Measurements from ENCODE around the gene SLC28A2.
"Not testable (repeated sequence)": the region's sequence is repeated elsewhere in the genome, so short reads cannot be mapped to it uniquely, and the experiment has no call there.

SLC28A2 gene

DNA sequence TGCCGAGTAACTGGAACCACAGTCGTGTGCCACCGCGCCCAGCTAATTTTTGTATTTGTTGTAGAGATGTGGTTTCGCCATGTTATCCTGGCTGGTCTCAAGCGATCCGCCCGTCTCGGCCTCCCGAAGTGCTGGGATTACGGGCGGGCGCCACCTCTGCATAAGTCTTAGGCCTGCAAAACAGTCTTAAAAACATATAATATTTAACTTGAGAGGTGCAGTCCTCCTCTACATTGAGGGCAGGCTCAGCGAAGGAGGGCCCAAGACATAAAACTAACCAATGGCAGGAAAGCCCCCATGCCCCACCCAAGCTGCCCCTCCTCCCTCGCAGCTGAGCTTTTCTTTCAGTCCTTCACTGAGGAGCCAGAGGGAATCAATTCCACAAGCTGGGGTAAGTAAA, at the start of gene SLC28A2:
Gene SLC28A2 (plus strand): TSS at position 347 of the 400 bp plus-strand sequence. CDS start 982 bp downstream, outside the sequence.
- DNase-seq = no peak

DNA sequence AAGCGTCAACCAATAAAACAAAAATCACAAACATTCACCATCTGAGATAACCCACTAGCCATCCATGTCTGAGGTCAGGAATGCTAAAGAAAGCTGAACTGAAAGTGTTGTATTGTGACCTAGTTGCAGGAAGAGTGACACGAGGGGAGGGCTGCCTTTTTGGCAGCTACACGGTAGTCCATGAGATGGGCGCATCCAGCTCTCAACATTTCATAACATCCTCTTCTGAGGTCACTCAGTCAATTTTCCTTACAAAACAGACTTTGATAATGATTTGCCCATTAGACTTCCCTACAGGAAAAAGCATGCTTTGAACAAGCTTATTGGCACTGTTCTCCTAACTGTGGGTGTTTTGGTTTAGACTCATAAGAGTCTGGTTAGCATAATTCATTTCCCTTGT, 48.9 kb upstream of the SLC28A2 start:
- no peak for DNase-seq

DNA sequence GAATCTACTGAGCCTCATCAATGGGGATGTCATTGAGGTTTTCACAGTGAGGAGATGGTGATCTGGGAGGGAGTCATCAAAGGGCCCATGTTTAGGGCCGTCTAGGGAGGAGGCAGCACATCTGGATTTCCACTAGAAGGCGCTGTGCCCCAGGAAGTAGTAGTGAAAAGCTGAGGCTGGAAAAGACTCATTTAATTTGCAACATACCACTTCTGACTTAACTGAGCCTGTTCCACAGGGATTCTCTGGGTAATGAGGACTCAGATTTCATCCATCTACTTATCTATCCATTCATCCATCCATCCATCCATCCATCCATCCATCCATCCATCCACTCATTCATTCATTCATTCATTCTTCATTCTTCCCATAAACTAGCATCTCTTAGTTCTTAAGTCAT, 46.8 kb upstream of the SLC28A2 start:
- DNase-seq = no peak

GRCh38 chr15:45212493-45212892, 39.5 kb upstream of the SLC28A2 start:
- no peak for DNase-seq

DNA sequence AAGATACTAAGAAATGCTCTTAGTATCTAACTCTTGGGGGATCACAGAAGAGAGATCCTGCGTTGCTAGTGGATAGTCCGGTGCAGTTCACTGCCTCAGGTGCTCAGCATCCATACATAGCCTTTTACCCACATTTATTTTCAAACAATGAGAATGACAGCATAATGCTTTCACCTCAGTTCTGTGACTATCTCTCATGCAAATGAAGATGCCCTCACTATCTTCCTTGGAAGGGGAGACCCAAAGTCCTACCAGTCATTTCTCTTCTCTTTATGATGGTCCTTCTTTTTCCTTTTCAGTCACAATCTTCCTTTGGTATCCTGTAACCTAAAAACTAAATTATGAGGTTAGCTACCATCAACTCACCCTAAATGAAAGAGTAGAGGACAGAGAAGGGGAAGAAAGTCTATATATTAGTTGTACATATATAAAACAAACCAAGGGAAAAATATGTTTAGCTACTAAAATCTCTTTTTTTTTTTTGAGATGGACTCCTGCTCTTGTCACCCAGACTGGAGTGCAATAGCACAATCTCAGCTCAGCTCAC, 30.9 kb upstream of the SLC28A2 start:
- DNase-seq = no peak

- DNase-seq = no peak
These were observed 30.1 kb upstream of the SLC28A2 start for GRCh38 chr15:45221967-45222366.

DNA sequence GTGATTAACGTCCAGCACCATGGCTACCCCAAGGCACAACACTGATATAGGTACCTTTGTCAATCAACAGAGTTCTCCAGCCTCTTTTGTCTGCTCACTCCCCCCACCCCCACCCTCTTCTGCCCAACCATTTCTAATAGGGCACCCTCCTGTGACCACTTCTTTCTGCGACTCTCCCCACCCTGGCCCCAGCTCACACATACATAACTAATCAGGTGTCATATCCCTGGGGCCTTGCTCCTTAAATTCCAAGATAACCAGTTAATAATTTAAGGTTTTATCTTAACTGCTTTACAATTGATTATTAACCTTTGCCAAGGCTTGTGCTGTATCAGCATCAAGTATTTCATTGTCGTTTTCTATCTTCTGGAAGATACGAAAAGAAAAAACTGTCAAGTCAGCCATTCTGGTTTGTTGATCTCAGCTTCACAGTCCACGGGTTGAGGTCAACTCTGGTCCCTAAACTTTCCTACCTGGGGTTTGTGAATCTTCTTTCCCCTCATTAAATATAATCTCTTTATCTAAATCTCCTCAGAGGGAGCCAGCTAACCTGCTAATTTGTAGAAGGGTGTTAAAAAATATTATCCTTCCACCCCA, 27.3 kb upstream of the SLC28A2 start:
- DNase-seq = no peak

- no peak for DNase-seq
These were observed 26.3 kb upstream of the SLC28A2 start for GRCh38 chr15:45225506-45226273.

DNA sequence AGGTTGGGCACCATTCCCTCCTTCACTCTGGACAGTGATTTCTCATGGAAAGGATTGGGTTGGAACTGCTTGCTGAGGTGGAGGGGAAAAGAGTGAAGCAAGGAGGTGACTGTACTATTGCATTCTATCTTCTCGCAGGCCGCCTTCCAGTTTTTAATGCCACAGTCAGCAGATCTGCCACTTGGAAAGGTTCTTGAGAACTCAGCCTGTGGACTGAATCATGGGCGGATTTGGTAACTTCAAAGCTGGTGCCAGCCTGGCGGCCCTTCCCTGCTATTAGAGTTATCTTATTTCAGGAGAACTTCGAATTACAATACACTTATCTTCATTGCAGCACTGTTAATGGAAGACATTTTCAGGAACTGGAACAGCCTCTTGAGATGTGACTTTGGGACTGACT, 23.1 kb upstream of the SLC28A2 start:
- DNase-seq = no peak

DNA sequence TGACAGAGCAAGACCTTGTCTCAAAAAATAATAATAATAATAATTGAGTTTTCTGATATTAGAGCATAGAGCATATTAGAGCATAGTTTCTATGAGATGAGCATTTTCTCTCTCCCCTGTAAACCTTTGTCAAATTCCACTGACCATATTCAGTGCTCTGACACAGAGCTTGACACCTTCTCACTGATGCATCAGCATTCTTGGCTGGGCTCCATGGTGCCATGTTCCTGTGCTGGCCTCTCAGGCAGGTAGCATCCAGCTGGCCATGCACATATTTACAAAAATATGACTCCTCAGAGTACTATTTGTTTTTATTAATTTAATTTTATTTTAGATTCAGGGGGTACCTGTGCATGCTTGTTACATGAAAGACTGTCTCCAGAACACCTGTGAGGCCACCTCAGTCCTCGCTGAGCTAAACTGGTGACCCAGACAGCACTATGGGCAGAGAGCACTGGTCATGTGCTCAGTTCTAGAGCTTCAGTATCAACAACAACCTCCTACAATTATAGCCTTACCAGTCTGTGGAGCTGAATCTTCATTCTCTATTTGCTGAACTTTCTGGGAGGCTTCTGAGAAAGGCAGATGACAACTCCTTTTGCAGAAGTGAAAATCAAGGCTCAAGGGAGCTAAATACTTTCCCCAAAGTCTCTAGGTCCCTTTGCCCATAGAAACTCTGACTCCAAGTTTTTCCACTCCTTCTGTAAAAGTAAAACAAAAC, 21.6 kb upstream of the SLC28A2 start:
- DNase-seq = no peak

GRCh38 chr15:45231132-45231531, 20.9 kb upstream of the SLC28A2 start:
- DNase-seq = no peak

DNA sequence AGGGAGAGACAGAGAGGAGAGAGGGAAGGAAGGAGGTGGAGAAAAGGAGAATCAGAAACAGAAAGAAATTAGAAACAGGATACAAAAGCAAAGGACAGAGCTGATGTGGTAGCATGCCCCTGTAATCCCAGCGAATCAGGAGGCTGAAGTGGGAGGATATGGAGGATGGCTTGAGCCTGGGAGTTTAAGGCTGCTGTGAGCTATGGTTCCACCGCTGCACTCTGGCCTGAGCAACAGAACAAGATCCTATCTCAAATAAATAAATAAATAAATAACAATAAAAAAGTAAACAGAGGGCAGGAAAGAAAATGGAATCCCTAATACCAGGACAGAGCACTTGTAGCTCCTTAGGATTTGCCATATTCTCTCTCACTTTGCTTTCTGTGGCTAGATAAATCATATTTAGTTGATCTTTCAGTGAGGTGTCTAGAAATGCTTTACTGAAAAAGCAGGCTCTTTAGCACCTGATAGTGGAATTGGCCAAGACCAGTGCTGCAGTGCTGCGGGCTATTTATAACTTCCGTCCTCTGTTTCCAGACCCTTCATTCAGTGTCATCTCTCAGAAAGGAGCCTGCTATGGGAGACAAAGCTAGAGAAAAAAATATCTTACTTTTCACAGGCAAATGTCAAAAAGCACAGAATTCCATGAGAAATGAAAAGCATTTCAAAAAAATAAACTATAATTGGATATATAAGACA, 20.0 kb upstream of the SLC28A2 start:
- DNase-seq = no peak

- no peak for DNase-seq
These were observed 17.3 kb upstream of the SLC28A2 start for GRCh38 chr15:45234562-45235235.

DNA sequence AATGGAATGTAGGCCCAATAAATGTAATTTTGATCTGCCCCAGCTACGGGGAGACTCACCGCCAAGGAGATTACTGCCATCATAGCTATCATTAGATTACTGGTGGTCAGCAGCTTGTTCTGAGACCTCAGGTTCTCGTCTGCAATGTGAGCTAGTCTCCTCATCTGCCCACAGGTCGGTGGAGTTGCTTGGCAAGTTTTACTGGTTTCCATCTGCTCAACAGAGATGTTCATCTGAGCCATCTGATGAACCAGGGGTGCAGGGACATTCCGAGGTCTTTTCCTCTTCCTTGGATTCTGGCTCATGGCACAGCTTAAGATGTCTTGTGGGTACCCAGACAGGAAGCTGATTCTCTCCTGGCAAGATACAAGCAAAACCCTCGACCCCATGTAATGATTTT, 15.2 kb upstream of the SLC28A2 start:
- not testable (repeated sequence) for DNase-seq

DNA sequence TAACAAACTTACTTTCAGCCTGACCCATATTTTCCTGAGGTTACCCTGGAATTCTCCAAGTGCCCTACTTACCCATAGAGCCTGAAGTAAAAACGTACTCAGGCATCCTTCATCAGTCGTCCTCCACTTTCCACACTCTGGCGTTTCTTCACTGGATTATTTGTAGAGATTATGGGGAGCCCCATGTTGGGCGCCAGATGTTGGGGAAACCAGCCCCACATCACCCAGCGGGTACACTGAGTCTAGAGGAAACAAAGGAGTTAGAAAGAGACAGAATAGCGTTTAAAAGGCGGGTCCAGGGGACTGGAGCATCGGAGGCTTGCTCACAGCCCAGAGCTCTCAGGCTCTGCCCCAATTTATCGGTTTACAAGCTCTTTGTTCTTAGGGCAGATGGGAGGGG, 9.7 kb upstream of the SLC28A2 start:
- no peak for DNase-seq

- no peak for DNase-seq
These were observed 2.8 kb upstream of the SLC28A2 start for GRCh38 chr15:45249125-45249780.

GRCh38 chr15:45253330-45253729, 1.3 kb downstream of the SLC28A2 start:
- peak; percentile 9 for DNase-seq

- no peak for DNase-seq
These were observed 2.4 kb downstream of the SLC28A2 start for GRCh38 chr15:45254405-45254804.

DNA sequence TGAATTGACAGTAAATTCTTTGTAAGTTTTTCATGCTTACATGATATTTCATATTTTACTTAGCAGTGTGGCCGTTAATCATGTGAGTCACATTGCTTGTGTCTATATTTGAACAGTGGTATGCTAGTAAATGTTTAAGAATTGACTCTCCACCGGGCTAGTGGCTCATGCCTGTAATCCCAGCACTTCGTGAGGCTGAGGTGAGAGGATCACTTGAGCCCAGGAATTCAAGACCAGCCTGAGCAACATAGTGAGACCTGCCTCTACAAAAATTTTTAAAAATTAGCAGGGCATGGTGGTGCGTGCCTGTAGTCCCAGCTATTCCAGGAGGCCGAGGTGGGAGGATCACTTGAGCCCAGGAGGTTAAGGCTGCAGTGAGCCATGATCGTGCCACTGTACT, 2.8 kb downstream of the SLC28A2 start:
- DNase-seq = not testable (repeated sequence)

- DNase-seq = no peak
These were observed 7.8 kb downstream of the SLC28A2 start for GRCh38 chr15:45259796-45260195.

- DNase-seq = no peak
These were observed 10.9 kb downstream of the SLC28A2 start for GRCh38 chr15:45262906-45263461.

DNA sequence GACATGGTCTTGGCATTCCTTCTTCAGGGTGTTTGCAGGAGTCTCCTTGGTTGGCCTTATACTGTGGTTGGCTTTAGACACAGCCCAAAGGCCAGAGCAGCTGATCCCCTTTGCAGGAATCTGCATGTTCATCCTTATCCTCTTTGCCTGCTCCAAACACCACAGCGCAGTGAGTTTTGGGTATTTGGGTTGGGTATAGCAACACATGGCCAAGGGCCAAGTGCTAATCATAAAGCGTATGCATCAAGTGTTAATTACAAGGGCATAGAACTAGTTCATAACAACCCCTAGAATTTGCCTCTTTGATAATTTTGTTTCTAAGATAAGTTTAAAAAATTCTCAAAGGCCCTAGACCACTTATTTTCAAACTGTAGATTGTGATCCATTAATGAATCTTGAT, 11.8 kb downstream of the SLC28A2 start:
- DNase-seq = no peak
